Body of pancreas (tissue), 4 donors: ENCODE results near the gene IFRD2.

ENCODE experiments used
- CTCF ChIP-seq, 7 experiments: fragments of 450-650 bp in 4 of 7; fragments of 200-600 bp in 3 of 7; sonication (generic) in 3 of 7; IDR thresholded peaks; one replicate each; pipeline ENCODE4 v1.5.1; 2016 to 2019; ENCODE audit warnings: antibody characterized with exemption in 7 of 7
- POLR2A ChIP-seq, 3 donors: fragments of 450-650 bp; IDR thresholded peaks; one replicate each; pipeline ENCODE4 v1.6.1; 2016; ENCODE audit warnings: antibody characterized with exemption in 3 of 3, mild to moderate bottlenecking in 2 of 3

- TF ChIP-seq CTCF (IDR thresholded peaks at IDR 0.05) (no peak), POLR2A (IDR thresholded peaks at IDR 0.05) (no peak)
Observed at GRCh38 chr3:50294089-50294488, 1.9 kb upstream of the IFRD2 start.
